Hematopoietic multipotent progenitor cell treated with erythropoietin and hydrocortisone succinate and interleukin-3 and kit ligand, for 15 days (in vitro differentiated cells): ENCODE measurements around the gene PPP1R14C.
"Not testable (repeated sequence)": the region's sequence is repeated elsewhere in the genome, so short reads cannot be mapped to it uniquely, and the experiment has no call there.

Source experiments
- DNase-seq: peaks from one replicate; pipeline ENCODE4 v3.0.0-alpha.2; 2015; ENCODE audit warnings: low spot score

Gene PPP1R14C

DNA sequence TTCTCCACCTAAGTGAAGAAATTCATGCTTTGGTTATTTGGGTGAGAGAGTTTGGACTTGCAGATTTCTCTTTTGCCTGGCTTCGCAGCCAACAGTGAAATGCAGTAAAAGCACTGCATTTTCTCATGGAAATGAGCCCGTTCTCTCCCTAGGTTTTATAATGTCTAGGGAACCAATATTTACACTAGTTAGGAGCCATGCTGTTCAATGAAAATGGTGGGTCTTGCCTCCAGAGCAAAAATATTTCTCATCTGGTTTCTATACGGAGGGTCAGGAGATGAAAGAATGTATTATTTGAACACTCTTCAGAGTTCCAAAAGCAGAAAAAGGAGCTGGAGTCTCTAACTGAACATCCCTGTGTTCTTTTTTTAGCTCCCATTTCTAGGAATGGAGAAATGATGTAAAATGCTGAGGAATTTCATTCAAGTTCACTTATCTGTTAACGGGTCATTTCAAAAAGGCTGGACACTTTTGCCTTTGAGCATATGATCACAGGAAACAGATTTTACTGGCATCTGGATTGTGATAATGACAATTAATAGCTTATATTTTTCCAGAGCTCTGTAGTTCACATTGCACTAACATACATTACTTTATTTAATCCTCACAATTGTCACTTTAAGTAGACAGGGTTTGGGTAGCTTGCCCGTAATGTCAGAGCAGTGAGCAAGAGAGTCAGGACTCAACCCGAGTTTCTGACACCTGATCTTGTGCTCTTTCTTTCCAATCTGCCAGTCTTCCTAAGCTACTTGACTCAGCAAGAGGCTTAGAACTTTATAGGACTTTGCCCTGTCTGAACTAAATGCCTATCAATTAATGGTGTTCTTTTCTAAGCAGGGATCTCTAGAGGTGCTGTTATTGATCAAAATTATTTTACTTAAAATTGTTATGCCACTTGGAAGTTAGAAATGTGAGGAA lies 78.0 kb downstream of the PPP1R14C start:
- no peak for DNase-seq

GRCh38 chr6:150224820-150225219 lies 82.0 kb downstream of the PPP1R14C start:
- no peak for DNase-seq

- DNase-seq = no peak
Measured at GRCh38 chr6:150227281-150227680, 84.4 kb downstream of the PPP1R14C start.

DNA sequence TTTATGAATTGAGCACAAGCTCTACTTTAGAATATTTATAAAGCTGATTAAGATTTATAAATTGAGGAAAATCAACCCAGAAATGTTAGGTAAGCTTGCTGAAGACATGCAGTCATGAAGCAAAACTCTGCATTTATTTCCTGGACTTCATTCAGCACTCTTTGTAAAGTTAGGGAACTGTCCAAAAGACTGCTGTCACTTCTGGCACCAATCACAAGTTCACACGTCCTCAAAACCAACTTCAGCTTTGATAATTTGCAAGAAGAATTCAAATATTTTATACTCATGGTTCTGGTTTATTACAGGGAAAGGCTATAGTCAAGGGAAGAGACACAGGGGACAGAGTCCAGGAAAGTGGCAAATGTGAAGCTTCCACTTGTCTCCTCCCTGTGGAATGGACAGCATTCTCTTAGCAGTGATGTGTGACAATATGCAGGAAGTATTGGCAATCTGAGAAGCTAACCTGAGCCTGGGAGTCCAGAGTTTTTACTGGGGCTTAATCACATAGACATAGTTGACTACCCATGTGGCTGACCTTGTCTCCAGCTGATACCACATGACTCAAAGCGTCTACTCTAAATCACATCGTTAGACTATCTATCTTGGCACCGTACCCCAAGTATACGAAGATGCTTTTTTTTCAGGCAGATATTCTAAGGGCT lies 85.4 kb downstream of the PPP1R14C start:
- no peak for DNase-seq

DNA sequence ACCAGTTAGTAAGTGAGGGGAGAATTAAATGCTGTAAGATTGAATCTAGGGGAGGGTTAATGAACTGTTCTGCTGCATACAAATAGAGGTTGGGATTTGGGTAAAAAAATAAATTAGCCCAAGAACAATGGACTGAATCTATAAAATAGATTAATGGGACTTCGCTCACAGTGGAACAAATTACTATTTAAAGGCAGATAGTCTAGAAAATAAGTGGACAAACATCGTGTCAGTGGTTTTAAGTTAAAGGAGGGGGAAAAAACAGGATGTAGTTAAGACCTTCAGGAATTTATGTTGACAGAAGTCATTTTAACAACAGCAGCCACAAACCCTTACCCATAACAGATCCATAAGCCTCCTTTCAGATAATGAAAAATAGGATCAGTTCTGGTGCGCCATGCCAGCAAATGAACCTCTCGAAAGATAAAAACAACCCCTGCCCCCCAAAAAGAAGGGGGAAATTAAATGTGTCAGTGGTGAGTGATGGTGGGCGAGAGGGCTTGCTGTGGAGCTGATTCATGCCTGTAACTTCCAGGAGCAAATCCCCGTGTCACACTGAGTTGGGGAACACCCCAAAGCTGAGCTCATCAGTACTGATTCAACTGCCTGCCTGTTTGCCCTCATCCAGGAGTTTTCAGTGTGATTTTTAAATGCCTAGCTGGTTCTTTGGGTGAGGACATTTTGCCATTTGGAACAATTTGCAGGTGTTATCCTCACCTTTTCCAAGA lies 86.8 kb downstream of the PPP1R14C start:
- DNase-seq = no peak

GRCh38 chr6:150230164-150230561 lies 87.3 kb downstream of the PPP1R14C start:
- no peak for DNase-seq

DNA sequence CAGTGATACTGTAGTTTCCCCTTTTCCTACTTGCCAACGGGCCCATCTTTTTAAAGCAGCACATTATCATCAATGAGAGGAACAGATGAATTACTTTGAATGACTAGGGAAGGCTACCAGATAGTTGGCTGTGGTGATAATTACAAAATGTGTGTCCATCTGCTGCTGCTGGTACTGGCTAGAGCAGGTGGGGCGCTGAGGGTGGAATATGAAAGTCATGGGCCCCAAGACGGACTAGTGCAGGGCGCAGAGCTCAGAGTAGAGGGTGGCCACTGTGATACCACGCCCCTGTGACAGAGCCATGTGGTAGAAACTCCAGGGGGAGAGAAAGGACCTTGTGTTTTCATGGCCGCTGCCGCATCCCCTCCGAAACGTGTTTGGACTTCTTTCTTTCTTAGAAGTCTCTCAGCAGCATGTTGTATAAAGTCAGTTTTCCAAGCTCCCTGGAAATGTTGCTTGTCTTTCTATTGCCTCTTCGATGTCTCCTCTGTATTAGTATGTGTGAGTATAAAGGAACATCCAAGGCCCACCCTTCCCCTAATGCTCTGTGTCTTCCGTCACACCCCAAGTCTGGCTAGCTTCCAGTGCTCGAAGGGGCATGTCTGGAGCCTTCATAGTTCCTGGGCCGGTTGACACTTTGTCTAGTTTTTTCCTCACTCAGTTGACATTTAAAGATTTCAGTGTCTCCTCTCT lies 88.1 kb downstream of the PPP1R14C start:
- no peak for DNase-seq

DNA sequence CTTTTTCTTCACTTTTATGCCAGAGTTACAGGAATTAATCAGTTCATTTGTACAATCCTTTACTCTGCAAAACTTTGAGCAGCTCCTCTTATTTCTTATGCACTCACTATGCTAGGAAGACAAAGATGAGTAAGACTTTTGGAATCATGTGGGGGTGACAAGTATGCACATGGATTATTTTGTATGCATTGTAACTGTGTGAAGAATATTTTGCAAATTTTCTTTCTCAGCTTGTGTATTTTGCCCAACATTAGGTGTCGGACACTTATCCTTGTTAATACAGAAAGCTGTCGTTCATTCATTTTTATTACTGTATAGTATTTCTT lies 88.6 kb downstream of the PPP1R14C start:
- DNase-seq = no peak

GRCh38 chr6:150233843-150234269 lies 91.0 kb downstream of the PPP1R14C start:
- no peak for DNase-seq

GRCh38 chr6:150235218-150235617 lies 92.4 kb downstream of the PPP1R14C start:
- DNase-seq = no peak

- no peak for DNase-seq
Measured at GRCh38 chr6:150236114-150236513, 93.3 kb downstream of the PPP1R14C start.

- DNase-seq = no peak
Measured at GRCh38 chr6:150236544-150236943, 93.7 kb downstream of the PPP1R14C start.

DNA sequence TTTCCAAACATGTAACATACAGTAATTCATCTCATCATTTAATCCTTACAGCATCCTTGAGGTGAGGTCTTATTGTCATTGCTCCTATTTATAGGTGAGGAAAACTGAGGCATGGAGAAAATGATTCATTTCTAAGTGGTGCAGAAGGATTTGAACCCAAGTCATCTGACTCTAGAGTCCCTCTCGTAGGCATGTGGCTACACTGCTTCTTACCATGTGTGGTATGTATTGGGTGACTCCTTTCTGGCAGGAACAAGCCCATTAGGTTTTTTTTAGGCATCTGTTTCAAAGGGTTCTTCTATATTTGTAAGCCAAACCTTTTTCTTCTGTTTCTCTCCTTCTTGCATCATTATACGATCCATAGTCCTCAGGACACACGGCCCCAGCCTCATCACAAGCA lies 94.8 kb downstream of the PPP1R14C start:
- no peak for DNase-seq

DNA sequence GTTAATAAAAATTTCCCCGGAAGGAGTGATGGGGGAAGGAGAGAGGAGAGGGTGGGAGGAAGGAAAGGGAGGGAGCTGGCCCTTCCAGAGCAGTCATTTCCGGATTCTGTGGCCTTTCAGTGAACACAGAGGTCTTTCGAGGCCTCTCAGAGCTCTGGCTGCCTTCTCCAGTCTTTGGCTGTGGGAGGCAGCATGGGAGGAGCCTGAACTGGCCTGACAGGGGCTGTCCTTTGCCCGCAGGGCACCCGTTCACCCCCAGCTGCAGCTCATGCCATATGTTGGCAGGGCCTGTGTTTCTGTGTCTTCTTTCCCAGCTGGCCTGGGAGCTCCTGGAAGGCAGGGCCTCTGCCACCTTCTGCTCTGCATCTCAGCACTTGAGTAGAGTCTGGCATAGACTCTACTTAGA lies 95.5 kb downstream of the PPP1R14C start:
- no peak for DNase-seq

DNA sequence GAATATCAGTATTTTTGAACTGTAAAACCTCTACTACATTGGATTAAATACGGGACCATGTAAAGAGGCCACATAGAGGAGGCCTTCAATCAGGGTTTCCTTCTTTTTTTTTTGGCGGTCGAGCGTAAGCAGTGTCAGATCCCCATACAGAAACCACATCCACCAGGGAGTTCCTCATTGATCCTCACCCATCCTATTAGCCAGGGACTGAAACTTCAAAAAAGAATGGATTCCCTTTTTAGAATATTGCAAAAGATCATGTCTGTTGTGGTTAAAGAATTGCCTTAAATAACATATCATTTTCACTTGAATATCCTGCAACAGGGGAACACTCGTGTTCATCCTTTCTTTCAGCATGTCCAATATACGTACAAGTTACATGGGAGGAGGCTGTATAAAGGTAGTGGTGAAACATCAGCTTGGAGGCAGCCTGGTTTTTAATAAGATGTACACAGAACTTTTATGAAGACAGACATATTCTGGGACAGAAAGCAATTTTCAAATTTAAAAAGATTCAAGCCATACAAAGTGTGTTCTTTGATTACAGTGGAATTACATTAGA lies 96.1 kb downstream of the PPP1R14C start:
- no peak for DNase-seq

- DNase-seq = not testable (repeated sequence)
Measured at GRCh38 chr6:150241756-150242155, 98.9 kb downstream of the PPP1R14C start.

- DNase-seq = no peak
Measured at GRCh38 chr6:150243620-150244314, 100.9 kb downstream of the PPP1R14C start.

GRCh38 chr6:150245148-150245935 lies 102.5 kb downstream of the PPP1R14C start:
- no peak for DNase-seq

DNA sequence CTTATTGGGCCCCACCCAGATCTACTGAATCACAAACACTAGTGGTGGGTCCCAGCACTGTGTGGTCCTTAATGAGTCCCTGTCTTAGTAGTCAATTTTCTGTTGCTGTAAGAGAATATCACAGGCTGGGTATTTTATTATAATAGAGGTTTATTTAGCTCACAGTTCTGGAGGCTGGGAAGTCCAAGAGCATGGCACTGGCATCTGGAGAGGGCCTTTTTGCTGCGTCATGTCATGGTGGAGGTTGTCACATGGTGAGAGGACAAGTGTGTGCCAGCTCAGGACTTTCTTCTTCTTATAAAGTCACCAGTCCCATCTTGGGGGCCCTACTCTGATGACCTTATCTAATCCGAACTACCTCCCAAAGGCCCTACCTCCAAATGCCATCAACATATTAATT lies 105.0 kb downstream of the PPP1R14C start:
- DNase-seq = no peak

DNA sequence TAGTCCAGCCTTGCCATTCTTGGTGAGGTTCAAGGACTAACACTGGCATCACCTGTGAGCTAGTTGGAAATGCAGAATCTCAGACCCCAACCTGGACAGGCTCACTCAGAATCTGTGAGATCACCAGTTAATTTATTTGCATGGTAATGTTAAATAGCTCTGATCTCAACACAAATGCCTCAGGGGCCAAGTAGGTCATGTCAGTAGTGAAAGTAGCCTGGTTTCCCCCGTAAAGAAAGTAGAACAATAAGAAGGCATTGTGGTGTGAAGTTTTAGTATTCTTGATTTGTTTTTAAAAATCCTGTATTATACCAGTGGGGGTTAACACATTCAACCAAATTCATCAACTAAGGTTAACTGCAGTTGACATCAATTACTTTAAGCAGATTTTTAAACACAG lies 105.5 kb downstream of the PPP1R14C start:
- no peak for DNase-seq
